H9 (cell line): ENCODE measurements around the gene WFDC12. TPM values are rescaled to one million over a fixed set of nuclear protein-coding genes. Genes with fewer than 3 reads are reported as not detected.

Experiments used
- DNase-seq: peaks from one replicate; pipeline ENCODE4 v3.0.0-alpha.2; 2017
- H2AFZ ChIP-seq: one replicate; pipeline ENCODE4 v1.6.1; 2013; ENCODE audit warnings: mild to moderate bottlenecking, low read length, control low read depth, moderate library complexity
- H2AK5ac ChIP-seq: 2 replicates; pipeline ENCODE4 v1.6.1; 2013; ENCODE audit warnings: low read length, control low read depth, mixed read lengths; ENCODE audit not compliant: insufficient read length
- H2BK120ac ChIP-seq: one replicate; pipeline ENCODE4 v1.6.1; 2013; ENCODE audit warnings: low read depth, mild to moderate bottlenecking, low read length, control low read depth, inconsistent platforms; ENCODE audit not compliant: poor library complexity, severe bottlenecking
- H2BK12ac ChIP-seq: 2 replicates; pipeline ENCODE4 v1.6.1; 2013; ENCODE audit warnings: low read length, control low read depth, mixed read lengths, low read depth; ENCODE audit not compliant: insufficient read length
- H2BK15ac ChIP-seq: 2 replicates; pipeline ENCODE4 v1.6.1; 2013; ENCODE audit warnings: low read depth, low read length, control low read depth
- H2BK20ac ChIP-seq: one replicate; pipeline ENCODE4 v1.6.1; 2013; ENCODE audit warnings: low read depth, mild to moderate bottlenecking, low read length, control low read depth, inconsistent platforms; ENCODE audit not compliant: poor library complexity, severe bottlenecking
- H2BK5ac ChIP-seq: 2 replicates; pipeline ENCODE4 v1.6.1; 2013; ENCODE audit warnings: low read length, control low read depth, mixed read lengths; ENCODE audit not compliant: insufficient read length
- H3K14ac ChIP-seq: 2 replicates; pipeline ENCODE4 v1.6.1; 2013; ENCODE audit warnings: low read length, control low read depth; ENCODE audit not compliant: insufficient read depth
- H3K18ac ChIP-seq: 2 replicates; pipeline ENCODE4 v1.6.1; 2013; ENCODE audit warnings: low read depth, mild to moderate bottlenecking, mixed read lengths, low read length, control low read depth; ENCODE audit not compliant: insufficient read length
- H3K23ac ChIP-seq: 2 replicates; pipeline ENCODE4 v1.6.1; 2013; ENCODE audit warnings: low read length, control low read depth, mixed read lengths, low read depth; ENCODE audit not compliant: insufficient read length
- H3K23me2 ChIP-seq: 2 replicates; pipeline ENCODE4 v1.6.1; 2013; ENCODE audit warnings: low read depth, mild to moderate bottlenecking, mixed read lengths, low read length, control low read depth; ENCODE audit not compliant: insufficient read length, poor library complexity, severe bottlenecking
- H3K27ac ChIP-seq: 2 replicates; pipeline ENCODE4 v1.5.1; 2013; ENCODE audit warnings: low read length, control low read depth, mixed read lengths, low read depth; ENCODE audit not compliant: insufficient read length
- H3K27me3 ChIP-seq: 2 replicates; pipeline ENCODE4 v1.6.1; 2013; ENCODE audit warnings: low read length, control low read depth, inconsistent platforms; ENCODE audit not compliant: insufficient read depth
- H3K4ac ChIP-seq: 2 replicates; pipeline ENCODE4 v1.6.1; 2013; ENCODE audit warnings: low read depth, mild to moderate bottlenecking, control low read depth, inconsistent platforms, low read length, moderate library complexity
- H3K4me1 ChIP-seq: 2 replicates; pipeline ENCODE4 v1.6.1; 2013; ENCODE audit warnings: low read length, control low read depth, inconsistent platforms; ENCODE audit not compliant: insufficient read depth
- H3K4me2 ChIP-seq: 2 replicates; pipeline ENCODE4 v1.6.1; 2013; ENCODE audit warnings: low read length, control low read depth, mixed read lengths; ENCODE audit not compliant: insufficient read length, insufficient read depth
- H3K56ac ChIP-seq: 2 replicates; pipeline ENCODE4 v1.6.1; 2013; ENCODE audit warnings: low read depth, mild to moderate bottlenecking, mixed read lengths, low read length, control low read depth; ENCODE audit not compliant: insufficient read length
- H3K79me1 ChIP-seq: 2 replicates; pipeline ENCODE4 v1.6.1; 2013; ENCODE audit warnings: low read depth, mild to moderate bottlenecking, moderate library complexity, low read length, control low read depth, inconsistent platforms; ENCODE audit not compliant: insufficient read depth, poor library complexity, severe bottlenecking
- H3K79me2 ChIP-seq: 2 replicates; pipeline ENCODE4 v1.6.1; 2013; ENCODE audit warnings: low read length, control low read depth, inconsistent platforms; ENCODE audit not compliant: insufficient read depth
- H3K9ac ChIP-seq: 2 replicates; pipeline ENCODE4 v1.6.1; 2013; ENCODE audit warnings: low read length, control low read depth, mixed read lengths; ENCODE audit not compliant: insufficient read length; ENCODE audit errors: extremely low read depth
- H3K9me3 ChIP-seq: one replicate; pipeline ENCODE4 v1.6.1; 2013; ENCODE audit warnings: low read depth, low read length, inconsistent platforms; ENCODE audit not compliant: control insufficient read depth
- H3T11ph ChIP-seq: one replicate; pipeline ENCODE4 v1.6.1; 2013; ENCODE audit warnings: mild to moderate bottlenecking, low read length, control low read depth, inconsistent platforms
- H4K20me1 ChIP-seq: one replicate; pipeline ENCODE4 v1.6.1; 2013; ENCODE audit not compliant: control insufficient read depth, insufficient read length, insufficient read depth
- H4K5ac ChIP-seq: 2 replicates; pipeline ENCODE4 v1.6.1; 2013; ENCODE audit warnings: low read depth, mild to moderate bottlenecking, mixed read lengths, low read length, control low read depth; ENCODE audit not compliant: insufficient read length
- H4K8ac ChIP-seq: replicated peaks from 2 replicates; pipeline ENCODE4 v1.6.1; 2013; ENCODE audit warnings: low read length, control low read depth, mixed read lengths, low read depth; ENCODE audit not compliant: insufficient read length
- H4K91ac ChIP-seq: 2 replicates; pipeline ENCODE4 v1.6.1; 2013; ENCODE audit warnings: low read depth, mild to moderate bottlenecking, moderate library complexity, mixed read lengths, low read length, control low read depth; ENCODE audit not compliant: insufficient read length
- H3K27ac Mint-ChIP-seq, 3 experiments: 2 replicates in 2 of 3; 3 replicates in 1 of 3; pipeline ENCODE4 v1.8.0; 2020 to 2021; ENCODE audit warnings: mixed read lengths in 3 of 3, mild to moderate bottlenecking in 1 of 3, moderate library complexity in 1 of 3
- H3K27me3 Mint-ChIP-seq: 2 replicates; pipeline ENCODE4 v1.8.0; 2021; ENCODE audit warnings: low read depth, mild to moderate bottlenecking, moderate library complexity, mixed read lengths
- H3K36me3 Mint-ChIP-seq, 3 experiments: 2 replicates in 2 of 3; 3 replicates in 1 of 3; pipeline ENCODE4 v1.8.0; 2020 to 2021; ENCODE audit warnings: low read depth in 3 of 3, mixed read lengths in 3 of 3; ENCODE audit not compliant: insufficient read depth in 1 of 3
- H3K4me1 Mint-ChIP-seq, 2 experiments: 2 replicates each; pipeline ENCODE4 v1.8.0; 2020; ENCODE audit warnings: mixed read lengths in 2 of 2
- H3K4me3 Mint-ChIP-seq, 2 experiments: 2 replicates in 1 of 2; 3 replicates in 1 of 2; pipeline ENCODE4 v1.8.0; 2020 to 2021; ENCODE audit warnings: mild to moderate bottlenecking in 2 of 2, mixed read lengths in 2 of 2, moderate library complexity in 1 of 2
- H3K9me3 Mint-ChIP-seq, 2 experiments: 2 replicates in 1 of 2; 3 replicates in 1 of 2; pipeline ENCODE4 v1.8.0; 2020; ENCODE audit warnings: mild to moderate bottlenecking in 2 of 2, mixed read lengths in 2 of 2, moderate library complexity in 1 of 2
- CTCF ChIP-seq: fragments of 200-600 bp; sonication (generic); conservative IDR thresholded peaks from 3 replicates; pipeline ENCODE4 v1.8.0; 2021; ENCODE audit warnings: antibody characterized with exemption, mild to moderate bottlenecking
- WGBS: extraction: QIAGEN DNeasy Blood & Tissue Kit; methylation state at CpG from one replicate; pipeline ENCODE4 v1.1.7; 2013; ENCODE audit warnings: missing lambda C conversion rate, low lambda C conversion rate, mixed read lengths; ENCODE audit not compliant: insufficient read length; ENCODE audit errors: extremely low coverage; 5-methylcytosine and 5-hydroxymethylcytosine counted together
- total RNA-seq: library from RNA; stranded (reverse); gene quantifications from 2 replicates; pipeline ENCODE4 v1.2.1, GENCODE V29; 2021

Gene WFDC12
- total RNA-seq, 1 experiment from 2014 or later = not detected

GRCh38 chr20:45090481-45090880 is 33.8 kb downstream of the WFDC12 start:
- Histone ChIP-seq H3T11ph (no peak overlapping the region), H3K79me1 (no peaks in the 10 kb centered on the region), H3K23me2 (no peaks in the 10 kb centered on the region), H2BK5ac (no peak overlapping the region), H2BK120ac (no peak overlapping the region), H3K23ac (no peak overlapping the region), H4K20me1 (no peaks in the 10 kb centered on the region), H3K4me2 (no peak overlapping the region), H3K27ac (no peak overlapping the region), H3K56ac (no peak overlapping the region), H4K91ac (no peak overlapping the region), H2AFZ (no peak overlapping the region), H3K9ac (no peak overlapping the region), H3K18ac (no peak overlapping the region), H3K79me2 (no peaks in the 10 kb centered on the region; the same call in 1 of the 2 replicates), H3K27me3 (no peaks in the 10 kb centered on the region), H2BK20ac (no peak overlapping the region), H3K9me3 (no peaks in the 10 kb centered on the region), H4K5ac (no peak overlapping the region), H2BK15ac (no peak overlapping the region), H3K4ac (no peak overlapping the region), H2AK5ac (no peak overlapping the region), H3K4me1 (no peaks in the 10 kb centered on the region), H3K14ac (no peak overlapping the region), H4K8ac (no peak overlapping the region), H2BK12ac (no peak overlapping the region)
- H3K4me1 Mint-ChIP-seq = peaks cover 7 to 9% of the 10 kb centered on the region in 2 experiments
- WGBS = no CpG with 5 or more reads among the region's 3 CpGs
- H3K27me3 Mint-ChIP-seq = no peaks in the 10 kb centered on the region
- H3K27ac Mint-ChIP-seq = no peak overlapping the region
- no peaks in the 10 kb centered on the region for H3K9me3 Mint-ChIP-seq
- no peak overlapping the region for H3K4me3 Mint-ChIP-seq
- H3K36me3 Mint-ChIP-seq = no peaks in the 10 kb centered on the region
- no peak for DNase-seq
- TF ChIP-seq CTCF = no peak
